GM12891 (cell line): ENCODE measurements around the gene AKR7A3.

Source experiments
- POLR2A ChIP-seq: IDR thresholded peaks from 2 replicates; pipeline ENCODE4 v1.6.1; 2011; ENCODE audit warnings: low read depth, low read length, control low read depth
- POLR2AphosphoS5 ChIP-seq: IDR thresholded peaks from 2 replicates; pipeline ENCODE4 v1.6.1; 2011; ENCODE audit warnings: low read depth, low read length, control low read depth
- POU2F2 ChIP-seq: IDR thresholded peaks from 2 replicates; pipeline ENCODE4 v1.6.1; 2011; ENCODE audit warnings: low read depth, mild to moderate bottlenecking, control low read depth, low read length, moderate library complexity
- TAF1 ChIP-seq: IDR thresholded peaks from 2 replicates; pipeline ENCODE4 v1.6.1; 2011; ENCODE audit warnings: low read depth, low read length, control low read depth

- TF ChIP-seq POLR2AphosphoS5 (no peak), POLR2A (no peak), TAF1 (no peak), POU2F2 (no peak)
Measured at GRCh38 chr1:19272064-19272463, 16.5 kb downstream of the AKR7A3 start.
